ENCODE measurements around the gene ANXA5.

Gene ANXA5

GRCh38 chr4:121633653-121634052, 63.1 kb downstream of the ANXA5 start:
- H3K4me3 ChIP-seq (ENCODE audit: low read depth, low read length): no peak overlapping the region
- no peak for TF ChIP-seq SP3 (tag by site-specific recombination; IDR thresholded peaks at IDR 0.05)
- TF ChIP-seq ZFHX2 (tag by site-specific recombination; conservative IDR thresholded peaks at IDR 0.05): no peak
- TF ChIP-seq PRDM6 (tag by site-specific recombination; IDR thresholded peaks at IDR 0.05): no peak
- TF ChIP-seq ZNF211 (tag by site-specific recombination; IDR thresholded peaks at IDR 0.05; ENCODE audit: low read depth): no peak
- no peak for TF ChIP-seq ZNF518A (tag by site-specific recombination; conservative IDR thresholded peaks at IDR 0.05; ENCODE audit: low read depth)
- H3K4me1 ChIP-seq (ENCODE audit: control insufficient read depth, insufficient read depth, low read length): no peaks in the 10 kb centered on the region
- no peaks in the 10 kb centered on the region for H3K36me3 ChIP-seq (ENCODE audit: control insufficient read depth in 2 of 2, insufficient read depth in 1 of 2, low read length in 2 of 2)
- no peaks in the 10 kb centered on the region for H3K9me3 ChIP-seq (ENCODE audit: control insufficient read depth, insufficient read depth, low read depth, low read length)
- no peak overlapping the region for H3K27ac ChIP-seq (ENCODE audit: extremely low read depth, low read depth, low read length)
- ChIA-PET CTCF (no interaction called here), POLR2A (no interaction called here)

- H3K36me3 ChIP-seq (ENCODE audit: control insufficient read depth in 2 of 2, insufficient read depth in 1 of 2, low read length in 2 of 2): no peaks in the 10 kb centered on the region
- ChIA-PET CTCF (no interaction called here), POLR2A (no interaction called here)
- H3K4me3 ChIP-seq (ENCODE audit: low read depth, low read length): no peak overlapping the region
- H3K4me1 ChIP-seq (ENCODE audit: control insufficient read depth, insufficient read depth, low read length): no peaks in the 10 kb centered on the region
- H3K27ac ChIP-seq (ENCODE audit: extremely low read depth, low read depth, low read length): no peak overlapping the region
- no peaks in the 10 kb centered on the region for H3K9me3 ChIP-seq (ENCODE audit: control insufficient read depth, insufficient read depth, low read depth, low read length)
- TF ChIP-seq TCF7L2 (IDR thresholded peaks at IDR 0.05; ENCODE audit: borderline replicate concordance, low read depth, low read length) (no peak), ZNF416 (tag by site-specific recombination; IDR thresholded peaks at IDR 0.05) (no peak), ZNF274 (IDR thresholded peaks at IDR 0.05; ENCODE audit: low read length) (no peak), ZNF274 (tag by site-specific recombination; IDR thresholded peaks at IDR 0.05; ENCODE audit: borderline replicate concordance) (no peak), ZFP3 (tag by site-specific recombination; IDR thresholded peaks at IDR 0.05; ENCODE audit: low read depth) (no peak), ZNF677 (tag by site-specific recombination; IDR thresholded peaks at IDR 0.05) (no peak), PRDM10 (tag by site-specific recombination; IDR thresholded peaks at IDR 0.05) (no peak), ZBTB48 (tag by site-specific recombination; IDR thresholded peaks at IDR 0.05) (no peak), ZNF571 (tag by site-specific recombination; IDR thresholded peaks at IDR 0.05) (no peak), ZNF398 (tag by site-specific recombination; IDR thresholded peaks at IDR 0.05) (no peak), PBX3 (CRISPR knock-in tag; IDR thresholded peaks at IDR 0.05) (no peak), ZNF292 (tag by site-specific recombination; IDR thresholded peaks at IDR 0.05; ENCODE audit: borderline replicate concordance, low read depth) (no peak)
Measured at GRCh38 chr4:121632636-121633035, 64.1 kb downstream of the ANXA5 start.

Measured in HEK293 (cell line).